ENCODE results near the gene DCAF17.
"Not testable (repeated sequence)": the region's sequence is repeated elsewhere in the genome, so short reads cannot be mapped to it uniquely, and the experiment has no call there.

Gene DCAF17

GRCh38 chr2:171436307-171436706 lies 2.3 kb downstream of the DCAF17 start:
- in situ Hi-C loops (cut with MboI; ENCODE audit: low sequenced_read_pairs) = no loop called here

GRCh38 chr2:171441470-171441869 lies 7.4 kb downstream of the DCAF17 start:
- in situ Hi-C loops (cut with MboI; ENCODE audit: low sequenced_read_pairs) = no loop called here

GRCh38 chr2:171447675-171448074 lies 13.6 kb downstream of the DCAF17 start:
- in situ Hi-C loops (cut with MboI; ENCODE audit: low sequenced_read_pairs) = no loop called here

GRCh38 chr2:171451074-171451473 lies 17.0 kb downstream of the DCAF17 start:
- in situ Hi-C loops (cut with MboI; ENCODE audit: low sequenced_read_pairs) = no loop called here

GRCh38 chr2:171452773-171453172 lies 18.7 kb downstream of the DCAF17 start:
- in situ Hi-C loops (cut with MboI; ENCODE audit: low sequenced_read_pairs) = no loop called here

- in situ Hi-C loops (cut with MboI; ENCODE audit: low sequenced_read_pairs) = no loop called here
Measured at GRCh38 chr2:171459498-171459897, 25.5 kb downstream of the DCAF17 start.

- in situ Hi-C loops (cut with MboI; ENCODE audit: low sequenced_read_pairs) = no loop called here
Measured at GRCh38 chr2:171460537-171460936, 26.5 kb downstream of the DCAF17 start.

- in situ Hi-C loops (cut with MboI; ENCODE audit: low sequenced_read_pairs) = no loop called here
Measured at GRCh38 chr2:171469176-171469575, 35.1 kb downstream of the DCAF17 start.

- in situ Hi-C loops (cut with MboI; ENCODE audit: low sequenced_read_pairs) = no loop called here
Measured at GRCh38 chr2:171470129-171470528, 36.1 kb downstream of the DCAF17 start.

- in situ Hi-C loops (cut with MboI; ENCODE audit: low sequenced_read_pairs) = no loop called here
Measured at GRCh38 chr2:171475979-171476378, 42.0 kb downstream of the DCAF17 start.

- in situ Hi-C loops (cut with MboI; ENCODE audit: low sequenced_read_pairs) = no loop called here
Measured at GRCh38 chr2:171478345-171478744, 44.3 kb downstream of the DCAF17 start.

GRCh38 chr2:171479154-171479814 lies 45.3 kb downstream of the DCAF17 start:
- in situ Hi-C loops (cut with MboI; ENCODE audit: low sequenced_read_pairs) = no loop called here

GRCh38 chr2:171480908-171481307 lies 46.9 kb downstream of the DCAF17 start:
- in situ Hi-C loops (cut with MboI; ENCODE audit: low sequenced_read_pairs) = no loop called here

GRCh38 chr2:171482308-171482707 lies 48.3 kb downstream of the DCAF17 start:
- in situ Hi-C loops (cut with MboI; ENCODE audit: low sequenced_read_pairs) = no loop called here

- in situ Hi-C loops (cut with MboI; ENCODE audit: low sequenced_read_pairs) = no loop called here
Measured at GRCh38 chr2:171482877-171483276, 48.9 kb downstream of the DCAF17 start.

- in situ Hi-C loops (cut with MboI; ENCODE audit: low sequenced_read_pairs) = no loop called here
Measured at GRCh38 chr2:171483793-171484192, 49.8 kb downstream of the DCAF17 start.

- in situ Hi-C loops (cut with MboI; ENCODE audit: low sequenced_read_pairs) = no loop called here
Measured at GRCh38 chr2:171485116-171485515, 51.1 kb downstream of the DCAF17 start.

- in situ Hi-C loops (cut with MboI; ENCODE audit: low sequenced_read_pairs) = no loop called here
Measured at GRCh38 chr2:171487201-171487600, 53.2 kb downstream of the DCAF17 start.

GRCh38 chr2:171487803-171488259 lies 53.8 kb downstream of the DCAF17 start:
- in situ Hi-C loops (cut with MboI; ENCODE audit: low sequenced_read_pairs) = no loop called here

GRCh38 chr2:171490577-171490976 lies 56.6 kb downstream of the DCAF17 start:
- in situ Hi-C loops (cut with MboI; ENCODE audit: low sequenced_read_pairs) = no loop called here

- in situ Hi-C loops (cut with MboI; ENCODE audit: low sequenced_read_pairs) = no loop called here
Measured at GRCh38 chr2:171491292-171491691, 57.3 kb downstream of the DCAF17 start.

- in situ Hi-C loops (cut with MboI; ENCODE audit: low sequenced_read_pairs) = no loop called here
Measured at GRCh38 chr2:171492664-171493063, 58.6 kb downstream of the DCAF17 start.

- in situ Hi-C loops (cut with MboI; ENCODE audit: low sequenced_read_pairs) = not testable (repeated sequence)
Measured at GRCh38 chr2:171497664-171498063, 63.6 kb downstream of the DCAF17 start.

Data from HL-60/S4 treated with phorbol 12-myristate 13-acetate at 8.2 ng/mL for 4 days and 3 days (cell line).